OCI-LY1 (cell line): ENCODE results near the gene RUFY3.

ENCODE experiments used
- EZH2 ChIP-seq: fragments of 200-600 bp; sonication (generic), shearing (Covaris generic); IDR thresholded peaks from 2 replicates; pipeline ENCODE4 v1.8.0; 2017; ENCODE audit warnings: borderline replicate concordance, mixed run types, mild to moderate bottlenecking, antibody characterized with exemption, low read length, moderate library complexity, mixed read lengths
- TF ChIP-seq, protein P1 (sequence below): fragments of 200-600 bp; sonication (generic), shearing (Covaris generic); IDR thresholded peaks from 2 replicates; pipeline ENCODE4 v1.5.1; 2017; ENCODE audit warnings: mild to moderate bottlenecking, antibody characterized with exemption, low read length, moderate library complexity, mixed read lengths

DNA sequence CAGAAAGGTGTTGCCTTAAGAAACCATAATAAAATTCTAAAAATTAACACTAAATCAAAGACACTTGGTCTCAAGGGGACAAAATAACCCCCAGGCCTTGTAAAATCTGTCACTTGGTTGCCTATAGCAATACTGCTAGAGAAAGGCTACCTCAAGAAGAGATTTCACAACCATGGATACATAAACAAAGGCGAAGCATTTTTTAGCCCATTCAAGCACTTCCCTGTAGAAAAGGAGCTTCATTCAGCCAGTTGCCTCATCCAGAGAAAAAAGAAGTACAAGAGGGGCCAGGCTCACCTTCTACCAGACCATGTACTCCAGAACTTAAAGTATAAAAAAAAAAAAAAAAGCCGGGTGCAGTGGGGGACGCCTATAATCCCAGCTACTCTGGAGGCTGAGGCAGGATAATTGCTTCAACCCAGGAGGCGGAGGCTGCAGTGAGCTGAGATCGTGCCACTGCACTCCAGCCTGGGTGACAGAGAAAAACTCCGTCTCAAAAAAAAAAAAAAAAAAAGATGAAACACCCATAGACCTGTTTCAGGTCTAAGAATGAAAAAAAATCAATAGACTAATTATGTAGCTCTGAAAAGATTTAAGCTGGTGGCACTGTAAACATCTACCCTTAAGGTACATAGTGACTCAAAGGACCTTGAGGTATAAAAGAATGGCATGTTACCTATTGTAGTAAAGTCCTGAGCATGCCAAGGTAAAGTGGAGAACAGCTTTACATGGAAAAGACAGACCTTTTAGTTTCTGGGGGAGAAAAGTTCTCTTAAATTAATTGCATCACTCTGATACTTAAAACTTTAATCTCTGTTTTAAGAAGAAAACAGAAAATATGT, 18.0 kb downstream of the RUFY3 start:
- TF ChIP-seq, protein P1, sequence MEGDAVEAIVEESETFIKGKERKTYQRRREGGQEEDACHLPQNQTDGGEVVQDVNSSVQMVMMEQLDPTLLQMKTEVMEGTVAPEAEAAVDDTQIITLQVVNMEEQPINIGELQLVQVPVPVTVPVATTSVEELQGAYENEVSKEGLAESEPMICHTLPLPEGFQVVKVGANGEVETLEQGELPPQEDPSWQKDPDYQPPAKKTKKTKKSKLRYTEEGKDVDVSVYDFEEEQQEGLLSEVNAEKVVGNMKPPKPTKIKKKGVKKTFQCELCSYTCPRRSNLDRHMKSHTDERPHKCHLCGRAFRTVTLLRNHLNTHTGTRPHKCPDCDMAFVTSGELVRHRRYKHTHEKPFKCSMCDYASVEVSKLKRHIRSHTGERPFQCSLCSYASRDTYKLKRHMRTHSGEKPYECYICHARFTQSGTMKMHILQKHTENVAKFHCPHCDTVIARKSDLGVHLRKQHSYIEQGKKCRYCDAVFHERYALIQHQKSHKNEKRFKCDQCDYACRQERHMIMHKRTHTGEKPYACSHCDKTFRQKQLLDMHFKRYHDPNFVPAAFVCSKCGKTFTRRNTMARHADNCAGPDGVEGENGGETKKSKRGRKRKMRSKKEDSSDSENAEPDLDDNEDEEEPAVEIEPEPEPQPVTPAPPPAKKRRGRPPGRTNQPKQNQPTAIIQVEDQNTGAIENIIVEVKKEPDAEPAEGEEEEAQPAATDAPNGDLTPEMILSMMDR = no peak
- TF ChIP-seq EZH2 = no peak
